ENCODE data around the gene ITIH3. TPM values are rescaled to one million over a fixed set of nuclear protein-coding genes. Genes with fewer than 3 reads are reported as not detected.

Gene ITIH3
- total RNA-seq, 2 experiments from 2014 or later = not detected

DNA sequence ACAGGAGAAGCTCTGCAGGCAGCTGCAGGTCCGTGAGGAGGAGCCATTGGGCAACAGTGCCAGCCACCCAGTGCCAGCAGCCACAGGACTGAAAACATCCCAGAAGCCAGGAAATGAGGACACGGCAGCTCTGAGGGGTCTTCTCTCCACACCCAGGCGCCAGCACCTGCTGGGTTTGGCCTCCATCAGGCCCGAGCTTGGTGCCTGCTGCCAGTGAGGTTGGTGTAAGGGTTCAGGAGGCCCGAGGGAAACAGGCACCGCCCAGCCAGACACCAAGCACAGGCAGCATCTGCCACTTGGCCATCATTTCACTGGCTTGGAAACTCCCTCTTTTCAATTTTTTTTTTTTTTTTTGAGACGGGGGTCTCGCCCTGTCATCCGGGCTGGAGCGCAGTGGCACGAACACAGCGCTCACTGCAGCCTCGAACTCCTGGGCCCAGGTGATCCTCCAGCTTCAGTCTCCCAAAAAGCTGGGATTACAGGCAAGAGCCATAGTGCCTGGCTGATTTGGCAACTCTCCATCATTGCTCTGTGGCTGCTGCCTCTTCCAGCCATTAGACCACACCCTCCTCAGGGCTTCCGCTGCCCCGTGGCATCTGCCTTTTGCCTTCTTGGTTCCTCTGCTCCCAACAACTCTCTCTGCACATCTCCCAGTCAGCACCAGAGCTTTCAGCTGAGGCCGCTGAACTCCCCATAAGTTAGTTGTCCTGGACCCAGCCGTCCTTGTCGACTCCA is 1.5 kb upstream of the ITIH3 start:
- H3K27ac Mint-ChIP-seq = no peak overlapping the region
- no peaks in the 10 kb centered on the region for H3K9me3 Mint-ChIP-seq
- H3K27me3 Mint-ChIP-seq = no peaks in the 10 kb centered on the region
- ChIA-PET POLR2A (interaction anchor here (2.2 kb wide), 1 partner anchor 22 kb away, joined by 9 read pairs; the partner anchor contains the start of gene NEK4), CTCF (interaction anchor here (0.7 kb wide), 1 partner anchor 28 kb away, joined by 3 read pairs; no protein-coding TSS in a partner anchor)
- H3K4me1 Mint-ChIP-seq = no peaks in the 10 kb centered on the region
- no peak for DNase-seq
- no peaks in the 10 kb centered on the region for H3K36me3 Mint-ChIP-seq (ENCODE audit: low read depth)
- no peak overlapping the region for H3K4me3 Mint-ChIP-seq

DNA sequence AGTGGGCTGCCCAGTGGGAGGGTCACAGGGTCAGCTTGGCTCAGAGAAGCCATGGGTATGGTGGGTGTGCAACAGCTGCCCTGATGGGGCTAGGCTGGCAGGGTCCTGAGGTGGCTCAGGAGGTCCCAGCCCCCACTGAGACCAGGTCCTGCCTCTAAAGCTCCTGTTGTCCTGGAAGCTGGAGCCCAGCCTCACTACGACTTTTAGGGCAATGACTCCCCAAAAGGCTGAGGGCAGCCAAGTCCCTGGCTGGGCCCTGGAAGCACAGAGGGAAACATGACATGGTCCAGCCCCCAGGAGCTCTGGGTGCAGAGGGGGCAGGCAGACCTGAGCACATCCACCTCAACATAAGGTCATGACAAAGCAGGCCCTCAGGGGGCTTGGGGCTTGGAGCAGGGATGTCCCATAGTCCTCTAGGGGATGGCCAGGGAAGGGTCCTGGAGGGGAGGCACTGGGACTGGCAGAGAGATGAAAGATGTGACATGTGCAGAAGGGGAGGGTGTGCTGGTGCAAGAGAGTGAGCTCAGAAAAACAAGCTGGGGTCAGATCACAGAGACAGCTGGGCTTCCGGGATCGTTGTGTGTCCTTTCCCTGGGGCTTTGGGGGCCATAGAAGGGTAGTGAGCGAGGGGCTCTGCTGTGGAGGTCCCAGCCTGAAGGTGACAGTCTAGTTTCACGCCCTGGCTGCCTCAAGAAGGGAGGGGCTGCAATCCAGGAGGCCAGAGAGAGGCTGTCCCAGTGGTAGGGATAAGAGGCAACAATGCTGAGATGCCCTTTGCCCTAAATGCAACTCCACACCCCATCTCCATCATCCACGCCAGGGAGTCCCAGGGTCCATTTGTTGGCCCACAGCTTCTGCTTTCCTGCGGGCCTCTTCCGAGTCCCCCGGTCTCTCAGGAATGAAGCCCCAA is 639 bp upstream of the ITIH3 start:
- Mint-ChIP-seq H3K4me1 (no peaks in the 10 kb centered on the region), H3K27me3 (no peaks in the 10 kb centered on the region), H3K9me3 (no peaks in the 10 kb centered on the region), H3K4me3 (no peak overlapping the region), H3K36me3 (ENCODE audit: low read depth) (no peaks in the 10 kb centered on the region), H3K27ac (no peak overlapping the region)
- ChIA-PET CTCF (no interaction called here), POLR2A (interaction anchor here (2.2 kb wide), 1 partner anchor 22 kb away, joined by 9 read pairs; the partner anchor contains the start of gene NEK4)
- no peak for DNase-seq

DNA sequence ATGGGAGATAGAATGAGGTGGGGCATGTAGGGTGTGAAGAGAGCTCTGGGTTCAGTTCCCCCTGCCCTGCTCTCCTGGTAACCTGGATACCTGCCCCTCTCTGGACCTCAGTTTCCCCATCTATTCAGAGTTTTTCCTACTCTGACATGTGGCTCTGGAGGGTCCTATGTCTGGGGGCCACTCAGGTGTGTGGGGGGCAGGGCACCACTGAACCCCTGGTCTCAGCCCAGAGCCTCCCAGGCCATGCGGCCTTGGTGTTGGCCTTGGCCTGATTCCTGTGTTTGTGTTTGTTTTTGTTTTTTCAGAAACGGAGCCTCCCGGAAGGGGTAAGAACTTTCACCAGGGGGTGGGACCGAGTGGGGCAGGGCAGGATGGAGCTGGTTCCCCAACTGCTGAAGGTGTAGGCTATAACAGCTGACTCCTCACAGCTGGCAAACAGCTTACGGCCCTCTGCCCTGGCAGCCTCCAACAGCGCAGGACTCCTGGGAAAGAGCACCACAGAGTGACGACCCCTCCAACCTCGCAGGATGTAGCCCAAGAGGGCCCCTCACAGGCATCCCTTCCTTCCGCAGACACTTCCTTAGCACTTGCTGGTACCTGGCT is 803 bp downstream of the ITIH3 start:
- POLR2A ChIA-PET = no interaction called here
- no peak for DNase-seq

DNA sequence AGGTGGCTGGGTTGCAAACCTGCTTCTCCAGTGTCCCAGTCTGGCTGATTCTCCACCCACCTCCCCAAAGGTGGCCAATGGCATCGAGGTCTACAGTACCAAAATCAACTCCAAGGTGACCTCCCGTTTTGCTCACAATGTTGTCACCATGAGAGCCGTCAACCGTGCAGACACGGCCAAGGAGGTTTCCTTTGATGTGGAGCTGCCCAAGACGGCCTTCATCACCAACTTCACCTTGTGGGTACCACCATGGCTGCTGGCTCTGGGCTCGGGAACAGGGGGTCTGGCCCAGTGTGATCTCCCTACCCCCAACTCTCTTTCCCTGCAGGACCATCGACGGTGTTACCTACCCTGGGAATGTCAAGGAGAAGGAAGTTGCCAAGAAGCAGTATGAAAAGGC is 1.8 kb downstream of the ITIH3 start:
- H3K27ac Mint-ChIP-seq = no peak overlapping the region
- no peak overlapping the region for H3K4me3 Mint-ChIP-seq
- H3K9me3 Mint-ChIP-seq = no peaks in the 10 kb centered on the region
- ChIA-PET POLR2A (no interaction called here), CTCF (interaction anchor here (1.7 kb wide), 1 partner anchor 24 kb away, joined by 4 read pairs; no protein-coding TSS in a partner anchor)
- H3K36me3 Mint-ChIP-seq (ENCODE audit: low read depth) = no peaks in the 10 kb centered on the region
- DNase-seq = no peak
- no peaks in the 10 kb centered on the region for H3K27me3 Mint-ChIP-seq
- H3K4me1 Mint-ChIP-seq = no peaks in the 10 kb centered on the region

More for the DNA sequence above, 803 bp downstream of the ITIH3 start:
- Mint-ChIP-seq H3K4me1 (no peaks in the 10 kb centered on the region), H3K4me3 (no peak overlapping the region), H3K27me3 (no peaks in the 10 kb centered on the region), H3K36me3 (ENCODE audit: low read depth) (no peaks in the 10 kb centered on the region), H3K27ac (no peak overlapping the region), H3K9me3 (no peaks in the 10 kb centered on the region)
- CTCF ChIA-PET = interaction anchor here (1.7 kb wide), 1 partner anchor 25 kb away, joined by 4 read pairs; no protein-coding TSS in a partner anchor

DNA sequence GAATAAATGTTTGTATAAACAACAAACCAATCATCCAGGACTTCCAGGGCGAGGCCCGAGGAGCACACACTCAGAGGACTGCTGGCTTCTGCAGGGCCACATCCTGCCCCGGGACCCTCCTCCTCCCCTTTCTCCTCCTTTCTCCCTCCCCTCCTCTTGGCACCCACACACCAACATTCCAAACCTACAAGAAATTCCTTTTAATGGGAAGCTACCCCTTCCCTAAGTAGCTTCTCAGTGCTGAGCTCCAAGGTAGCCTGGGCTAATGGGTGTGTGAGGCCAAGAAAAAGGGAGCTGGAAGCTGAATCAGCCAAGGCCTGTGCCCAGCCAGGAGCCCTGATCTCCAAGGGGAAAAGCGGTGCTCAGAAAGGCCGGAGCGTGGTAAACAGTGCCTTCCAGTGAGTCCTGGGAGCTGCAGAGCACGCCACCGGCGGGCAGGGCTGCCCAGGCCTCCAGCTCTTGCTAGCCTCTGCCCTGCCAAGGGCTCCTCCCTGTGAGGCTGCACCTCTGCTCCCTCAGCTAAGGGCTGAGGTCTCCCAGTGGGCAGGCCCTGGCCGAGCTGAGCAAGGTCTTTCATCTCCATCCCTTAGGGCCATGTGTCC is 3.9 kb downstream of the ITIH3 start:
- DNase-seq = no peak
- Mint-ChIP-seq H3K4me3 (no peak overlapping the region), H3K36me3 (ENCODE audit: low read depth) (no peaks in the 10 kb centered on the region), H3K27me3 (no peaks in the 10 kb centered on the region), H3K4me1 (no peaks in the 10 kb centered on the region), H3K27ac (no peak overlapping the region), H3K9me3 (no peaks in the 10 kb centered on the region)
- POLR2A ChIA-PET = no interaction called here
- CTCF ChIA-PET = interaction anchor here (0.7 to 1.5 kb wide), 5 partner anchors 9 to 28 kb away, joined by 3 to 6 read pairs (median 3); partner anchors contain the start of gene NEK4

DNA sequence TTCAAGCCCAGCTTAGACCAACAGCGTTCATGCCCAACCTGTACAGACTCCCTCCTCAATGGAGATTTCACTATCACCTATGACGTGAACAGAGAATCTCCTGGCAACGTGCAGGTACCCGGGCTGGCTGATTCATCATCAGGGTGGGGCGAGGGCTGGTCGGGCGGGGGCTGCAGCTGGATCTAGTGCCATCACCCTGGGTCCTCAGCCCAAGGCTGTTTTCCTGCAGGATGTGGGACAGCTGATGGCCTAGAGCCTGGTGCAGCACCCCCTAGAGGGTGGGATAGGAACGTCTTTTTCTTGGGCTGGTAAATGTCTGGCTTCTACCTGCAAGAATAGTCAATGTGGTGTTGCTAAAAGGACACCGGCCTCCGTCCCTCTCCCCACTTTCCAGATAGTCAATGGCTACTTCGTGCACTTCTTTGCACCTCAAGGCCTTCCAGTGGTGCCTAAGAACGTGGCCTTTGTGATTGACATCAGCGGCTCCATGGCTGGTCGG is 4.4 kb downstream of the ITIH3 start:
- Mint-ChIP-seq H3K27ac (no peak overlapping the region), H3K9me3 (no peaks in the 10 kb centered on the region), H3K4me1 (no peaks in the 10 kb centered on the region), H3K36me3 (ENCODE audit: low read depth) (no peaks in the 10 kb centered on the region), H3K27me3 (no peaks in the 10 kb centered on the region), H3K4me3 (no peak overlapping the region)
- ChIA-PET POLR2A (no interaction called here), CTCF (interaction anchor here (1.0 to 1.5 kb wide), 5 partner anchors 9 to 94 kb away, joined by 3 to 6 read pairs (median 3); partner anchors contain the start of gene NEK4)
- peak; percentile 29 for DNase-seq

DNA sequence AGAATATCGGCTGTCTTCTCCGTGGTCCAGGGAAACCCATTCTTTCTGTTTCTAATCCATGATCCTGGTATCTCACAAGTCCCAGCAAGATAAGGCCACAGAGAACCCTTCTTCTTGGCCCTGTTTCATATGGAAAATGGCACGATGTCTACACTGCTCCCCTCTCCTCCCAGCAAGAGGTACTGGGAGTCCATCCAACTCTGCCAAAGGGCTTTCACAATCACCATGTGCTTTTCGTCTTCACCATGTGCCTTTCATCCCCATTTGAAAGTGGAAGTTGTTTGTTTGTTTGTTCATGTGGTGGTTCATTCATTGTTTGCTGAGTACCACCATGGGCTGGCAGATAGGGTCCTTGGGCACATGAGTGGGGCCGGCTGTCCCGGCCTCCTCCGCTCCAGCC is 5.5 kb downstream of the ITIH3 start:
- ChIA-PET POLR2A (no interaction called here), CTCF (interaction anchor here (0.5 to 0.8 kb wide), 2 partner anchors 29 to 73 kb away, joined by 3 to 4 read pairs; partner anchors contain the start of gene NEK4)
- no peak overlapping the region for H3K27ac Mint-ChIP-seq
- H3K4me1 Mint-ChIP-seq = no peaks in the 10 kb centered on the region
- DNase-seq = no peak
- no peak overlapping the region for H3K4me3 Mint-ChIP-seq
- no peaks in the 10 kb centered on the region for H3K27me3 Mint-ChIP-seq
- H3K36me3 Mint-ChIP-seq (ENCODE audit: low read depth) = no peaks in the 10 kb centered on the region
- no peaks in the 10 kb centered on the region for H3K9me3 Mint-ChIP-seq

DNA sequence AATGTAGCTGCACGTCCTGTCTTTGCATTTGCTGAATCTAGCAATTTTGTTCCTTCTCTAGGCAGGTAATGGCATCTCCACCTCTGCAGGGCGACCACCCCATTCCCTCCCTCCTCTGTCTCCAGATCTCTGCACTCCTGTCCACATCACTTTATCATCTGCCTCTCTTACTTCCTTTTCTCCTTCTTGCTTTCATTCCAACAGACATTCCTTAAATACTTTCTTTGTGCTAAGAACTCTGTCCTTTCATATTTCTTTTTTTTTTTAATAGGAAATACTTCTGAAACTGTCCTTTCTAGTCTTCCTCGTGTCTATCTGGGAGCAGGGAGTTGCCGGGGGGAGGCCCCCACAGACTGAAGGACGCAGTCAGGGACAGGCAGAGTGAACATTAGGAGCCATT is 7.2 kb downstream of the ITIH3 start:
- Mint-ChIP-seq H3K9me3 (no peaks in the 10 kb centered on the region), H3K36me3 (ENCODE audit: low read depth) (no peaks in the 10 kb centered on the region), H3K27me3 (no peaks in the 10 kb centered on the region), H3K4me1 (no peaks in the 10 kb centered on the region), H3K4me3 (no peak overlapping the region), H3K27ac (no peak overlapping the region)
- ChIA-PET POLR2A (no interaction called here), CTCF (no interaction called here)
- DNase-seq = no peak

GRCh38 chr3:52805270-52806039 is 10.9 kb downstream of the ITIH3 start:
- H3K27ac Mint-ChIP-seq = no peak overlapping the region
- H3K27me3 Mint-ChIP-seq = peaks cover 6% of the 10 kb centered on the region
- H3K9me3 Mint-ChIP-seq = no peaks in the 10 kb centered on the region
- DNase-seq = no peak
- POLR2A ChIA-PET = no interaction called here
- H3K4me3 Mint-ChIP-seq = no peak overlapping the region
- CTCF ChIA-PET = no interaction called here
- no peaks in the 10 kb centered on the region for H3K36me3 Mint-ChIP-seq (ENCODE audit: low read depth)
- no peaks in the 10 kb centered on the region for H3K4me1 Mint-ChIP-seq

DNA sequence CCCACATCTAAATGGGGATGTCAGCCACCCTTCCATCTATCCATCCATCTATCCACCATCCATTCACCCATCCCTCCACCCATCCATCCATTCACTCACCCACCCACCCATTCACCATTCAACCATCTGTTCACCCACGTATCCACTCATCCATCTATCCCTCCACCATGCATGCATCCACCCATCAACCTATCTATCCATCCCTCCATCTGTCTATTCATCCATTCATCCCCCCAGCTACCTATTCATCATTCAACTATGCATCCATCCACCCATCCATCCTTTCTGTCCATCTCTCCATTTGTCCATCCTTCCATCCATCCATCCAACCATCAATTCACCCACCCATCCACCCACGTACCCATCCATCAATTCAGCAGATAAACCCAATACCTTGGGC is 14.6 kb downstream of the ITIH3 start:
- ChIA-PET POLR2A (no interaction called here), CTCF (interaction anchor here (1.6 kb wide), 1 partner anchor 10 kb away, joined by 4 read pairs; no protein-coding TSS in a partner anchor)
- Mint-ChIP-seq H3K36me3 (ENCODE audit: low read depth) (no peaks in the 10 kb centered on the region), H3K9me3 (no peaks in the 10 kb centered on the region), H3K27ac (no peak overlapping the region), H3K4me1 (no peaks in the 10 kb centered on the region), H3K27me3 (peaks cover 6% of the 10 kb centered on the region), H3K4me3 (no peak overlapping the region)
- DNase-seq = no peak

GRCh38 chr3:52809662-52810377 is 15.2 kb downstream of the ITIH3 start:
- ChIA-PET POLR2A (no interaction called here), CTCF (interaction anchor here (1.6 kb wide), 1 partner anchor 11 kb away, joined by 4 read pairs; no protein-coding TSS in a partner anchor)
- Mint-ChIP-seq H3K27me3 (peaks cover 6% of the 10 kb centered on the region), H3K4me1 (no peaks in the 10 kb centered on the region), H3K9me3 (no peaks in the 10 kb centered on the region), H3K36me3 (ENCODE audit: low read depth) (no peaks in the 10 kb centered on the region), H3K4me3 (no peak overlapping the region), H3K27ac (no peak overlapping the region)
- no peak for DNase-seq

Measured in activated CD4-positive, alpha-beta memory T cell treated with anti-CD3 and anti-CD28 coated beads, Interleukin-2, amount 10 ng/mL, durations not matched to agents 7 days and 5 days (primary cell).